Epithelial cell of esophagus (primary cell): ENCODE data around the gene ABITRAM.
"Not testable (repeated sequence)": the region's sequence is repeated elsewhere in the genome, so short reads cannot be mapped to it uniquely, and the experiment has no call there.

Experiments
- DNase-seq: peaks from one replicate; pipeline ENCODE4 v3.0.0; 2010; ENCODE audit warnings: low read depth
- H3K4me3 ChIP-seq: 2 replicates; pipeline ENCODE4 v1.5.1; 2011; ENCODE audit warnings: mild to moderate bottlenecking, low read length, control low read depth
- TF ChIP-seq, protein P1 (sequence below): IDR thresholded peaks from 2 replicates; pipeline ENCODE4 v1.5.1; 2011; ENCODE audit warnings: low read depth, mild to moderate bottlenecking, low read length, control low read depth, inconsistent platforms; ENCODE audit not compliant: insufficient read depth; ENCODE audit errors: missing control alignments

The ABITRAM gene

GRCh38 chr9:108967916-108968315 lies 33.7 kb downstream of the ABITRAM start:
- TF ChIP-seq, protein P1, sequence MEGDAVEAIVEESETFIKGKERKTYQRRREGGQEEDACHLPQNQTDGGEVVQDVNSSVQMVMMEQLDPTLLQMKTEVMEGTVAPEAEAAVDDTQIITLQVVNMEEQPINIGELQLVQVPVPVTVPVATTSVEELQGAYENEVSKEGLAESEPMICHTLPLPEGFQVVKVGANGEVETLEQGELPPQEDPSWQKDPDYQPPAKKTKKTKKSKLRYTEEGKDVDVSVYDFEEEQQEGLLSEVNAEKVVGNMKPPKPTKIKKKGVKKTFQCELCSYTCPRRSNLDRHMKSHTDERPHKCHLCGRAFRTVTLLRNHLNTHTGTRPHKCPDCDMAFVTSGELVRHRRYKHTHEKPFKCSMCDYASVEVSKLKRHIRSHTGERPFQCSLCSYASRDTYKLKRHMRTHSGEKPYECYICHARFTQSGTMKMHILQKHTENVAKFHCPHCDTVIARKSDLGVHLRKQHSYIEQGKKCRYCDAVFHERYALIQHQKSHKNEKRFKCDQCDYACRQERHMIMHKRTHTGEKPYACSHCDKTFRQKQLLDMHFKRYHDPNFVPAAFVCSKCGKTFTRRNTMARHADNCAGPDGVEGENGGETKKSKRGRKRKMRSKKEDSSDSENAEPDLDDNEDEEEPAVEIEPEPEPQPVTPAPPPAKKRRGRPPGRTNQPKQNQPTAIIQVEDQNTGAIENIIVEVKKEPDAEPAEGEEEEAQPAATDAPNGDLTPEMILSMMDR = no peak
- H3K4me3 ChIP-seq = no peak overlapping the region
- DNase-seq = no peak

DNA sequence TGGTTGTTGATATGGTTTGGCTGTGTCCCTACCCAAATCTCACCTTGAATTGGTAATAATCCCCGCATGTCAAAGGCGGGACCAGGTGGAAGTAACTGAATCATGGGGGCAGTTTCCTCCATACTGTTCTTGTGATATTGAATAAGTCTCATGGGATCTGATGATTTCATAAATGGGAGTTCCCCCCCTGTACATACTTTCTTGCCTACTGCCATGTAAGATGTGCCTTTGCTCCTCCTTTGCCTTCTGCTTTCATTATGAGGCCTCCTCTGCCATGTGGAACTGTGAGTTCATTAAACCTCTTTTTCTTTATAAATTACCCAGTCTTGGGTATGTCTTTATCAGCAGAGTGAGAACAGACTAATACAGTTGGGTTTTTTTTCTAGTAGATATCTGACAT lies 37.2 kb downstream of the ABITRAM start:
- H3K4me3 ChIP-seq, DNase-seq: not testable (repeated sequence)

DNA sequence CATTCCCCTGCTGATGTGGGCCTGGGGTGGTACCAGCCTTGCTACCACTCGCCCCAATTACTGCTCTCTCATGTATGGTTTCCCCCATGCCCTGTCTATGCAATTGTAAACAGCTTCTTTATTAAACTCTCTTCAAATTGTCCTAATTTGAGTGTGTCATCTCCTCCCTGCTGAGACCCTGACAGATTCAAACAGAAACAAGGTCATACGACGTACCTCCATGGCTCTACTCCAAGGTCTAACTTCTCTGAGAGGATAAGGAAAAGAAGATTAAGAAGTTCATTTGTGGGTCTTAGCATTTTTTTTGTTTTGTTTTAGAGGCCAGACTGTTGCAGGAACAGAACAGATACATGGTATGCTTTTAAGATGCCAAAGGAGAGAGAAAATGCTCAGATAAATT lies 38.0 kb downstream of the ABITRAM start:
- no peak for DNase-seq
- TF ChIP-seq, protein P1 = no peak

DNA sequence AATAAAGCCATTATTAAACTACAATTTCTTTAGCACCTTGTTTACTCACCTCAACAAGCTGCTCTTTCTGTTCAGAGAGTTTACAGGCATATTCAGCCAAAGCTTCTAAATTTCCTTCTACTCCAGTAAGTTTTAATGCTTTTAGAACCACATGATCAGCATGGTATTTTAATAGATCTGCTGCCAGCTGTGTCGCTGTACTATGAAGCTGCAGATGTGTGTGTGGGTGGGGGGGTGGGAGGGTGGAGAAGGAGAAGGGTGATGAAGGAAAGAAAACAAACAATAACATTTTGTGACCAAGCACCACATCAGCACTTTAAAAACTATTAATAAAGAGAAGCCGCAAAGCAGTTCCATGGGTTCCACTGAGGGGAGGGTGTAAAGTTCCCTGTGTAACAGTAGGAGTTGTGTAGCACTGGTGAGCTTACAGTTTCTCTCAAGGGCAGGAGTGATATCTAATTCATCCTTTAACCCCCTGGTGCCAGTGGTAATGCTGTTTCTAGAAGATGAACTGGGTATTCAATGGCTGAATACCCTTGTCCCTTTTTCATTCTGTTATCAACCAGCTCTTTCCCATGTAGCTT lies 38.5 kb downstream of the ABITRAM start:
- no peak overlapping the region for H3K4me3 ChIP-seq
- TF ChIP-seq, protein P1 = no peak
- DNase-seq = no peak

More for the DNA sequence above, 38.0 kb downstream of the ABITRAM start:
- no peak overlapping the region for H3K4me3 ChIP-seq

GRCh38 chr9:108973895-108974294 lies 39.7 kb downstream of the ABITRAM start:
- no peak for DNase-seq
- no peak overlapping the region for H3K4me3 ChIP-seq
- TF ChIP-seq, protein P1 = no peak

GRCh38 chr9:108978205-108978604 lies 44.0 kb downstream of the ABITRAM start:
- H3K4me3 ChIP-seq = no peak overlapping the region
- peak; percentile 9 for DNase-seq
- TF ChIP-seq, protein P1 = no peak

GRCh38 chr9:108980893-108981292 lies 46.7 kb downstream of the ABITRAM start:
- no peak overlapping the region for H3K4me3 ChIP-seq
- no peak for DNase-seq
- TF ChIP-seq, protein P1 = no peak
